Subcutaneous adipose tissue (tissue), 4 donors: ENCODE data around the gene KCNK13. TPM values are rescaled to one million over a fixed set of nuclear protein-coding genes. Genes with fewer than 3 reads are reported as not detected.

Experiments used
- total RNA-seq, 4 donors: library from RNA; depleted of rRNA; stranded (reverse); fragments of >200 nt; gene quantifications; one replicate each; pipeline ENCODE4 v1.1.0, GENCODE V29; 2016
- TF ChIP-seq, protein P1 (sequence below): fragments of 450-650 bp; IDR thresholded peaks from one replicate; pipeline ENCODE4 v1.5.1; 2016; ENCODE audit warnings: low read depth, mild to moderate bottlenecking, control low read depth, antibody characterized with exemption, moderate library complexity

The KCNK13 gene
- total RNA-seq, 4 donors from 2014 or later = 0.44 to 7.0 TPM; not detected in 2

DNA sequence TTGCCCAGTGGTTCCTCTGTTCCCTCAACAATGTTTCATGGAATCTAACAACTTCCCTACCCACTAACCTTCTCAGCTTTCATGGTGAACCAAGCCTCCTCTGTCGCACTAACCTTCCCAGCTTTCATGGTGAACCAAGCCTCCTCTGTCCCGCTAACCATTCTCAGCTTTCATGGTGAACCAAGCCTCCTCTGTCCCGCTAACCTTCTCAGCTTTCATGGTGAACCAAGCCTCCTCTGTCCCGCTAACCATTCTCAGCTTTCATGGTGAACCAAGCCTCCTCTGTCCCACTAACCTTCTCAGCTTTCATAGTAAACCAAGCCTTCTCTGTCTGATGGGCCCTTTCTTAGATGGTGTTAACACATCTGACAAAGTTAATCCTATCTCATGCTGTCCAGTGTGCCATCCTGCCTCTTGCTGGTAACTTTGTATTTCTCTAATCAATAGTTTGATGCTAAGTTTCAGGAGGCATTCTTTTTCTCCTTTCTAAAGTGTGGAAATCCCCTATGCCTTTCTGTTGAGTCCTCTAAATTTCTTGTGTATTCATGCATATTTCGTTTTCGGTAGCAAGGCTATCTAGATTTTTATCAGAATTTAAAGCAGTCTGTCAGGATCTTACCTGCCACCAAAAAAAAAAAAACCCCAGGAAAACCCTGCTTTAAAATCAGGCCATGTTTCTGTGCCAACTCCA is 26.8 kb upstream of the KCNK13 start:
- TF ChIP-seq, protein P1, sequence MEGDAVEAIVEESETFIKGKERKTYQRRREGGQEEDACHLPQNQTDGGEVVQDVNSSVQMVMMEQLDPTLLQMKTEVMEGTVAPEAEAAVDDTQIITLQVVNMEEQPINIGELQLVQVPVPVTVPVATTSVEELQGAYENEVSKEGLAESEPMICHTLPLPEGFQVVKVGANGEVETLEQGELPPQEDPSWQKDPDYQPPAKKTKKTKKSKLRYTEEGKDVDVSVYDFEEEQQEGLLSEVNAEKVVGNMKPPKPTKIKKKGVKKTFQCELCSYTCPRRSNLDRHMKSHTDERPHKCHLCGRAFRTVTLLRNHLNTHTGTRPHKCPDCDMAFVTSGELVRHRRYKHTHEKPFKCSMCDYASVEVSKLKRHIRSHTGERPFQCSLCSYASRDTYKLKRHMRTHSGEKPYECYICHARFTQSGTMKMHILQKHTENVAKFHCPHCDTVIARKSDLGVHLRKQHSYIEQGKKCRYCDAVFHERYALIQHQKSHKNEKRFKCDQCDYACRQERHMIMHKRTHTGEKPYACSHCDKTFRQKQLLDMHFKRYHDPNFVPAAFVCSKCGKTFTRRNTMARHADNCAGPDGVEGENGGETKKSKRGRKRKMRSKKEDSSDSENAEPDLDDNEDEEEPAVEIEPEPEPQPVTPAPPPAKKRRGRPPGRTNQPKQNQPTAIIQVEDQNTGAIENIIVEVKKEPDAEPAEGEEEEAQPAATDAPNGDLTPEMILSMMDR = no peak

DNA sequence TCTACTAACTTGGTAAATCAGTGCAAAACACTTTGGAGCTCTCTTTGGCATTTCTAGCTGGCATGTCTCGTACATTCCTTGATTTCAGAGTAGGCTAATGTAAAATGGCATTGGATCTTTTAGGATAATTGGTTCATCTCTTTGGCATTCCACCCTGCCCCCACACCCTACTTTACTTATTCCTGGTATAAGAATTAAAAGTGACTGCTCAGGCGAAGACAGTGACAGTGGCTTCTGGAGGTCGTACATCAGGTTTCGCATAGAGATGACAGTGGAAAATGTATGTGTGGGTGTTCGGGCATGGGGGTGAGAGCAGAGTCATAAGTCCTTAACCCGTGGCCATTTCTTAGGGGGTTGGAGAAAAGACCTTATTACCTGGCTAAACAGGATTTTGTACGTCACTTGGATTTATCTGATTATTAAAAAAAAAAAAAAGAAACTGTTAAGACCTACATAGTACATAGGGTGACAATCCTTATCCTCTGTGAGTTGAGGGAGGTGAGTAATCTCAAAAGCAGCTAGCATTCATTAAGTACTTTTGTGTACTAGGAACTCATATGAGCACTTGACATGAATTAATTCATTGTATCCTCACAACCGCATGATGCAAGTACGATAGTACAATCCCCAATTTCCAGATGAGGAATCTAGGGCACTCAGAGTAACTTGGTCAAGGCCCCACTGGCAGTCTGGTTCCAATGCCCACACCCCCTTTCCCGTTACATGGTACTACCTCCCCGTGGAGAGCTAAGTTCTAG is 22.4 kb upstream of the KCNK13 start:
- TF ChIP-seq, protein P1 = no peak

DNA sequence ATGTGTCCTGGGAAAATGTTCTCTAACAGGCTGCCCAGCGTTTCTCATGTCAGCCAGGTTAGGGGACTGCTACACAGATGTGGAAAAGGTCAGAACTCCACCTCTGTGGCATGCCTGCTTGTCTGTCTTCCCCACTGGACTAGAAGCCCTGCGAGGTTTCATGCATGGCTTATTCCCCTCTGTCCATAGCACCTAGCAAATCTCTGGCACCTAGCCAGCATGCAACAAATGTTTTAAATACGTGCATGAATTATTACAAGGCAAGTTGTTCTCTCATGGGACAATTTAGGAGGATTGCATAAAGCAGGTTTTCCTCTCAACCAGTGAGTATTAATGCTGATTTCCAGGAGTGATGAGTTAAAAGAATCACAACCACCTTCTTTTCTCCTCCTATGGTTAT is 21.4 kb upstream of the KCNK13 start:
- TF ChIP-seq, protein P1 = no peak

DNA sequence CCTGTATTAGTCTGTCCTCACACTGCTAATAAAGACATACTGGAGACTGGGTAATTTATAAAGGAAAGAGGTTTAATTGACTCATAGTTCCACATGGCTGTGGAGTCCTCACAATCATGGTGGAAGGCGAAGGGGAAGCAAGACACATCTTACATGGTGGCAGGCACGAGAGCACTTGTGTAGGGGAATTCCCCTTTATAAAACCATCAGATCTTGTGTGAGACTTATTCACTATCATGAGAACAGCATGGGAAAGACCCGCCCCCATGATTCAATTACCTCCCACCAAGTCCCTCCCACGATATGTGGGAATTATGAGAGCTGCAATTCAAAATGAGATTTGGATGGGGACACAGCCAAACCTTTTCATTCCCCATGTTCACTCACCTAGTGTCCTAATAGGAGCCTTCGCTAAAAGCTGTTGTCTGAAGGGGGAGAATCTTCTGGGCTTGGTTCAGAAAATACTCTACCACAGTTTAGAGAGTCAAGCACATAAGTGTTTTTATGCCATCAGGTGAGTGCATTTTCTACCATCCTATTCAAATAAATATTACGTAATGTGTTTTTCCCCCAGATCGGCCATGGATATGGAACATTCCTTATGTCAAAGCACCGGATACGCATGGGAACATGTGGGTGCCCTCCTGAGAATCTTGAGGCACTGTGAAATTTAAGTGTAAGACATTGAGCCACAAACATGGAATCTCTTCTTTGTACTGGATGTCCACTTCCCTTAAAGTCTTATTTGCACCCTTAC is 19.1 kb upstream of the KCNK13 start:
- TF ChIP-seq, protein P1 = no peak

DNA sequence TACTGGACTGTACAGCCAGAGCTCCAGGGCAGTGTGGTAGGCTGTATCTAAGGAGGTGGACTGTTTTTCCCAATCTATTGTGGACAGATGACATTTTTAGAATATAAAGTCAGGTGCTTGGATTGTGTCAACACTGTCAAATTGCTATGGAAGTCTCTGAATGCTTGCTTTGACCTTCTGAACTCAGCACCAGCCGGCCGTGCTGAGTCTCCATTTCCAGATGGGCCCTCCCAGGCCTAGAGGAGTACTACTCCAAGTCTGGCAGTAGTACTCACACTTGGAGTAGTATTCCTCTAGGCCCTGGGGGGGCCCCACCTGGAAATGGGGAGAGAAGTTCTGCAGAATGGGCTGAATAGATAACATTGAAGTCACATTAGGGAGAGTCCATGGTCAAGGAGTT is 16.2 kb upstream of the KCNK13 start:
- TF ChIP-seq, protein P1 = no peak

DNA sequence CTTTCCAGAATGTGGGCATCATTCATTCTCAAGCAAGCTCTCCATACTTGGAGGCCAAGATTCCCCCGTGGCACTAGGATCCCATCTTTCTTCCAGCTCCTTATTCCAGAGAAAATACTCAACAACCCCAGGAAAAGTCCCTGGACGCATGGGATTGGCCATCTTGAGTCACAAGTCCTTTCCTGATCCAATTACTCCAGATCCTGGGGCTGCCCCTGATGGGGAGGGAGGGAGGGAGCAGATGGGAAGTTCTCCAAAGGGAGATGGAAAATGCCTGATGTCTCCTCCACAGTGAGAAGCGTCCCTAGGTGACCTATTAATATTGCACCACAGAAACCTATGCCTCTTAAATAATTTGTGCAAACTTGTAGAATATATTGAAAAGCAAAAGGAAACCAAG is 12.4 kb upstream of the KCNK13 start:
- TF ChIP-seq, protein P1 = no peak

DNA sequence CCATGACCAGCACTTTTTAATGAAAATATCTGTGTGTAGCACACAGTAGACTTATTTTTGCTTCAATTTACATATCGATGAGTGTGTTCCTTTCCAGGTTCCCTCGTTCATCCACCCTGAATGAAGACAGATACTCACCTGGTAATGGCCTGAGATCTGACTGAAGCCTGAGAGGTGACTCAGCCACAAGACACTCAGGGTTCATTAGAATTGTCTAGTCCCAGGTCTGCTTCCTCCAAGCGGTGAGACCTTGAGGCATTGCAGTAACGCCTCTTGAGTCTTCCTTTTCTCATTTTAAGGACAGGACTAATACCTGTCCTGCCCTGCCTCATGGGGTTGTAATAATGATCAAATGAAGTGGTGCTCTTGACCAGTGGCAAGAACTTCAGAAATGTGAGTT is 11.5 kb upstream of the KCNK13 start:
- TF ChIP-seq, protein P1 = no peak
